SK-N-MC (cell line): ENCODE data around the gene PPP6R2.

Source experiments
- DNase-seq: peaks from one replicate; pipeline ENCODE4 v3.0.0-alpha.2; 2011; ENCODE audit warnings: low read depth, low spot score
- H3K27ac ChIP-seq: fragments of 200-600 bp; sonication (generic); 2 replicates; pipeline ENCODE4 v1.5.1; 2016; ENCODE audit warnings: mixed run types
- H3K36me3 ChIP-seq: fragments of 200-600 bp; sonication (generic); 2 replicates; pipeline ENCODE4 v1.6.1; 2017; ENCODE audit warnings: antibody characterized with exemption, low read length, mixed read lengths; ENCODE audit not compliant: insufficient read depth
- H3K4me3 ChIP-seq: fragments of 200-600 bp; sonication (generic); 2 replicates; pipeline ENCODE4 v1.5.1; 2016
- H3K9ac ChIP-seq: fragments of 200-600 bp; sonication (generic); 2 replicates; pipeline ENCODE4 v1.8.0; 2017; ENCODE audit warnings: mixed run types, mixed read lengths; ENCODE audit not compliant: insufficient read length
- H3K9me3 ChIP-seq: fragments of 200-600 bp; sonication (generic); 2 replicates; pipeline ENCODE4 v1.6.1; 2017; ENCODE audit warnings: low read depth, mild to moderate bottlenecking, antibody characterized with exemption, low read length, moderate library complexity, mixed read lengths
- EZH2 ChIP-seq: fragments of 200-600 bp; sonication (generic); IDR thresholded peaks from one replicate; pipeline ENCODE4 v1.6.1; 2017; ENCODE audit warnings: antibody characterized with exemption
- FOXP2 ChIP-seq: optimal IDR thresholded peaks from 2 replicates; pipeline ENCODE3; 2011; ENCODE audit warnings: mild to moderate bottlenecking, moderate library complexity; ENCODE audit not compliant: insufficient read depth; ENCODE audit errors: extremely low read length, control extremely low read depth
- POLR2AphosphoS5 ChIP-seq: IDR thresholded peaks from 2 replicates; pipeline ENCODE4 v1.6.1; 2012; ENCODE audit warnings: mild to moderate bottlenecking, low read depth, low read length, borderline replicate concordance

PPP6R2 gene

GRCh38 chr22:50456466-50457234 lies 113.5 kb downstream of the PPP6R2 start:
- DNase-seq = no peak
- Histone ChIP-seq H3K27ac (no peak overlapping the region), H3K9me3 (no peaks in the 10 kb centered on the region), H3K9ac (no peak overlapping the region), H3K36me3 (peaks cover 39% of the 10 kb centered on the region), H3K4me3 (no peak overlapping the region)
- no peak for TF ChIP-seq EZH2
- no peak for TF ChIP-seq FOXP2
- no peak for TF ChIP-seq POLR2AphosphoS5

- TF ChIP-seq FOXP2 (no peak), POLR2AphosphoS5 (no peak)
- H3K36me3 ChIP-seq = peaks cover 45% of the 10 kb centered on the region
- no peak overlapping the region for H3K27ac ChIP-seq
Observed at GRCh38 chr22:50459016-50459415, 115.9 kb downstream of the PPP6R2 start.

GRCh38 chr22:50459496-50460140 lies 116.5 kb downstream of the PPP6R2 start:
- Histone ChIP-seq H3K9ac (no peak overlapping the region), H3K4me3 (no peak overlapping the region), H3K9me3 (no peaks in the 10 kb centered on the region), H3K27ac (no peak overlapping the region), H3K36me3 (peaks cover 48% of the 10 kb centered on the region)
- DNase-seq = no peak
- TF ChIP-seq POLR2AphosphoS5 (no peak), EZH2 (no peak), FOXP2 (no peak)

More at GRCh38 chr22:50459016-50459415, 115.9 kb downstream of the PPP6R2 start:
- Histone ChIP-seq H3K9me3 (no peaks in the 10 kb centered on the region), H3K9ac (no peak overlapping the region), H3K4me3 (no peak overlapping the region)
- no peak for DNase-seq

- Histone ChIP-seq H3K4me3 (no peak overlapping the region), H3K27ac (no peak overlapping the region), H3K9ac (no peak overlapping the region), H3K36me3 (peaks cover 41% of the 10 kb centered on the region), H3K9me3 (no peaks in the 10 kb centered on the region)
- TF ChIP-seq FOXP2 = no peak
- TF ChIP-seq POLR2AphosphoS5 = no peak
- TF ChIP-seq EZH2 = no peak
- no peak for DNase-seq
Observed at GRCh38 chr22:50460938-50461337, 117.8 kb downstream of the PPP6R2 start.

- Histone ChIP-seq H3K4me3 (no peak overlapping the region), H3K27ac (no peak overlapping the region), H3K9me3 (no peaks in the 10 kb centered on the region), H3K36me3 (peaks cover 41% of the 10 kb centered on the region), H3K9ac (no peak overlapping the region)
- no peak for DNase-seq
- TF ChIP-seq FOXP2 = no peak
- no peak for TF ChIP-seq EZH2
- TF ChIP-seq POLR2AphosphoS5 = no peak
Observed at GRCh38 chr22:50461536-50461935, 118.4 kb downstream of the PPP6R2 start.

GRCh38 chr22:50461979-50462540 lies 118.9 kb downstream of the PPP6R2 start:
- Histone ChIP-seq H3K9ac (no peak overlapping the region), H3K27ac (no peak overlapping the region), H3K36me3 (peaks cover 44% of the 10 kb centered on the region), H3K9me3 (no peaks in the 10 kb centered on the region), H3K4me3 (no peak overlapping the region)
- no peak for DNase-seq
- TF ChIP-seq EZH2 = no peak
- no peak for TF ChIP-seq FOXP2
- no peak for TF ChIP-seq POLR2AphosphoS5

GRCh38 chr22:50463188-50463900 lies 120.2 kb downstream of the PPP6R2 start:
- Histone ChIP-seq H3K36me3 (peaks cover 43% of the 10 kb centered on the region; the same call in 1 of the 2 replicates), H3K9me3 (no peaks in the 10 kb centered on the region), H3K9ac (no peak overlapping the region), H3K4me3 (no peak overlapping the region), H3K27ac (no peak overlapping the region)
- no peak for DNase-seq
- no peak for TF ChIP-seq EZH2
- no peak for TF ChIP-seq FOXP2
- no peak for TF ChIP-seq POLR2AphosphoS5

GRCh38 chr22:50464451-50464850 lies 121.3 kb downstream of the PPP6R2 start:
- Histone ChIP-seq H3K27ac (no peak overlapping the region), H3K9ac (no peak overlapping the region), H3K9me3 (no peaks in the 10 kb centered on the region), H3K36me3 (peaks cover 35% of the 10 kb centered on the region; the same call in 1 of the 2 replicates), H3K4me3 (no peak overlapping the region)
- no peak for DNase-seq
- TF ChIP-seq POLR2AphosphoS5 (no peak), EZH2 (no peak), FOXP2 (no peak)
